ES-I3 (cell line): ENCODE data around the gene SPATA17.
"Not testable (repeated sequence)": the region's sequence is repeated elsewhere in the genome, so short reads cannot be mapped to it uniquely, and the experiment has no call there.

Experiments used
- H3K36me3 ChIP-seq: 2 replicates; pipeline ENCODE4 v1.6.1; 2013; ENCODE audit warnings: mild to moderate bottlenecking, low read length, control low read depth, moderate library complexity; ENCODE audit not compliant: insufficient read depth
- H3K4me1 ChIP-seq: 2 replicates; pipeline ENCODE4 v1.6.1; 2013; ENCODE audit warnings: mild to moderate bottlenecking, control low read depth, low read length; ENCODE audit not compliant: insufficient read depth
- H3K9ac ChIP-seq: 2 replicates; pipeline ENCODE4 v1.6.1; 2013; ENCODE audit warnings: low read depth, mild to moderate bottlenecking, low read length, moderate library complexity
- H3K9me3 ChIP-seq: 2 replicates; pipeline ENCODE4 v1.6.1; 2013; ENCODE audit warnings: mild to moderate bottlenecking, low read length, moderate library complexity; ENCODE audit not compliant: control insufficient read depth, insufficient read depth

Gene SPATA17

GRCh38 chr1:217630711-217631591 lies at the start of gene SPATA17, which contains the start of gene GPATCH2:
SPATA17 (plus strand) TSS chr1:217631344; CDS start chr1:217631379, 35 bp downstream.
GPATCH2 (minus strand) TSS chr1:217631090; CDS start chr1:217630971, 119 bp downstream.
- H3K36me3 ChIP-seq = no peaks in the 10 kb centered on the region
- H3K4me1 ChIP-seq = peaks cover 3% of the 10 kb centered on the region; the same call in 1 of the 2 replicates
- H3K9me3 ChIP-seq = no peaks in the 10 kb centered on the region
- peak within 1 kb of the TSS; percentile 95 for H3K9ac ChIP-seq

- H3K4me1 ChIP-seq, H3K36me3 ChIP-seq, H3K9me3 ChIP-seq, H3K9ac ChIP-seq: not testable (repeated sequence)
These were observed 46.8 kb upstream of the SPATA17 start for GRCh38 chr1:217584286-217584811.

DNA sequence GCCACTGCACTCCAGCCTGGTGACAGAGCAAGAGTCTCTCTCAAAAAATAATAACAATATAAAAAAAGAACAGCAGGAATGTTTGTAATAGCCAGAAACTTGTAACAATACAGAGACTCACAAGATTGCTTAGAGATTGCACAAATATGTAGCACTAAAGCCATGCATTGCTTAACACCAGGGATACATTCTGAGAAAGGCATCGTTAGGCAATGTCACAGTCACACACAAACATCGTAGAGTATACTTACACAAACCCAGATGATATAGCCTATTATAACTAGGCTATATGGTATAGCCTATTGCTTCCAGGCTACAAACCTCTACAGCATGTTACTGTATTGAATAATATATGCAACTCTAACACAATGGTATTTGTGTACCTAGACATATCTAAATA lies 45.6 kb upstream of the SPATA17 start:
- no peaks in the 10 kb centered on the region for H3K36me3 ChIP-seq

GRCh38 chr1:217586586-217586985 lies 44.6 kb upstream of the SPATA17 start:
- Histone ChIP-seq H3K9me3 (no peaks in the 10 kb centered on the region), H3K4me1 (no peaks in the 10 kb centered on the region), H3K36me3 (no peaks in the 10 kb centered on the region), H3K9ac (no peak overlapping the region)

More for the DNA sequence above, 45.6 kb upstream of the SPATA17 start:
- H3K9ac ChIP-seq = no peak overlapping the region
- H3K4me1 ChIP-seq = no peaks in the 10 kb centered on the region
- no peaks in the 10 kb centered on the region for H3K9me3 ChIP-seq

DNA sequence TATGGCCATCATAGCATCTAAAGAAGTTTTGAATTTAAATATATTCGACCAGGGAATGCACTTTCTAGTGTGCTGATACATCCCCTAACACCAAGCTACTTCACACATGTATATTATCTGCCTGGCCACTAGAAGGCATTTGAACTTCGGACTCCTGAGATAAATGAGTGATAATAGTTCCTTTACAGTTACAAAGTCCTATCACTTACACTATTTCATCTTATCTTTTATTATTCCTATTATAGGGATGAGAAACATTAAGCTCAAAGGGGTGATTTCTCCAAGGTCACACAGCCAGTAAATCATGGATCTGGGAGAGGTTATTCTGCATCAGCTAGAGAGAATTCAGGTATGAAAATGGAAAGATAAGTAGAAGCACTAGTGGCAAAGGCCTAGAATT lies 40.5 kb upstream of the SPATA17 start:
- no peaks in the 10 kb centered on the region for H3K36me3 ChIP-seq
- H3K9me3 ChIP-seq = no peaks in the 10 kb centered on the region
- no peaks in the 10 kb centered on the region for H3K4me1 ChIP-seq
- no peak overlapping the region for H3K9ac ChIP-seq

DNA sequence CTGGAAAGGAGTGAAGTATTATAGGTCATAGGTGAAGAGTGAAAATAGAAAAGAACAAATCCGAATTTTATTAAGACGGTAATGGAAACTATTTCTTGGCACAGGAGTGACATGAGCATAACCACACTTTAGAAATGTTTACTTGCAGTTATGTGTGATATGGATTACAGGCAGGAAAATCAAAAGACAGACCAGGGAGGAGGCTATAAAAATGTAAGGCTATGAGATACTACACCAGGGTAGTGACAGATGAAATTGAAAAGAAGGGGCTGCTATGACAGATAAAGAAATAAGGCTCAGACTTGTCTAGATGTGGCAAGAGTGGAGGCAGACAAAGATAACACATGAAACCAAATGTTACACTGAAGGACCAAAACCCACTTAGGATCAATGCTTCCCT lies 32.0 kb upstream of the SPATA17 start:
- 0 out of 2 replicates have a peak, but pooled peaks cover 2% of the 10 kb centered on the region for H3K36me3 ChIP-seq
- no peaks in the 10 kb centered on the region for H3K4me1 ChIP-seq
- no peak overlapping the region for H3K9ac ChIP-seq
- H3K9me3 ChIP-seq = no peaks in the 10 kb centered on the region

DNA sequence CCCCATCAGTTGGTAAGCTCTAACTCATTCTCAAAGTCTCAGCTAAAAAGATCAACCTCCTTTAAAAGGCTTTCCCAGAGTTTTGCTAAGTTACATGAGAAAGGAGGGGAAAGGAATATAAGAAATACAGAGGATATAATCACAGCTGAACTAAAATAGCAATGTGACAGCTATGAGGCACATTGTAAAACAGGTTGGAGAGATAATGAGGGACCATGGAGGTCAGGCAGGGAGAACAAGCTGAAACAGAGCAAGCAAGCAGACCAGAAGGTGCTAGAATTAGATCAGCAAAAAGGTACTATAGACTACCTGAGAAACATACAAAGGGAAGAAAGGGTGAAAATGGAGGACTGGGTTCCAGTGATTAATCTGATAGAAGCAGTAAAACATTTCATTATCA lies 28.8 kb upstream of the SPATA17 start:
- H3K4me1 ChIP-seq = no peaks in the 10 kb centered on the region
- no peak overlapping the region for H3K9ac ChIP-seq
- H3K36me3 ChIP-seq = peaks cover 3% of the 10 kb centered on the region
- no peaks in the 10 kb centered on the region for H3K9me3 ChIP-seq

DNA sequence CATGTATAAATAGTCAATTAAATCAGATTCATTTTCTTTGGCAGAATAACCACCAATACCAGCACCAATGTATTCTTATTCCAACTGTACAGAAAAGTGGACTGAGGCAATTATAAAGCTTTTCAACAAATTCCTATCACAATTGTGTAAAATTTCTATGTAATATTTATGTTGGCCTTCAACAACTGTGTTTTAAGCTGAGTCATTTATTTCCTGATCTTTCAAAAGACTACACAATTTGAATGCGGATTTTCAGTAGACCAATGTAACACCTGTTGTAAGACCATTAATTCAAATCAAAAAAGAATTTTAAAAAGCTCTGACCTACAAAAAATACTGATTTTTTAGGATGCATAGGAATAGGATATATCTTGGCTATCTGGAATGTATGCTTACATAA lies 25.8 kb upstream of the SPATA17 start:
- no peaks in the 10 kb centered on the region for H3K4me1 ChIP-seq
- H3K36me3 ChIP-seq = peaks cover 3% of the 10 kb centered on the region
- H3K9ac ChIP-seq = no peak overlapping the region
- H3K9me3 ChIP-seq = no peaks in the 10 kb centered on the region

DNA sequence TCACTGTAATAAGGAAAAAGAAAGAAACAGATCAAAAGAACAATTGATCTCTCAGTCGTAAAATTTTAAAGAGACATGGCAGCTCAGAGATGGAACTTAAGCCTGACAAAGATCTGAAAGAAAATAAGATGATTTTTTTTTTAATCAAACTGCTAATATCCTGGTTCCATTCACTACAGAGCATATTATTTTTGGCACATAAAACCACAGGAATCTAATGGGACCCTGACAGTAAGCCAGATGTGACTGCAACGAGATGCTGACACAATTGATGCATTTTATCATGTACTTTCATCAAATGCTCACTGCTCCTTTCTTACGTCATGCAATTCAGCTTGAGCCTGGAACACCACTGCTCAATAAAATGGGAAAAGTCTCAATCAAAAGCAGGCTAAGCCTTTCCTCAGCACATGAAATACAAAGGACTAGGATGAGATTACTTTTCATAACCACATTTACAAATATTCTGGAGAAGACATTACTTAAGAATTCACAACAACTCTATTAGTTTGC lies 16.9 kb upstream of the SPATA17 start:
- no peaks in the 10 kb centered on the region for H3K9me3 ChIP-seq
- H3K9ac ChIP-seq = no peak overlapping the region
- no peaks in the 10 kb centered on the region for H3K4me1 ChIP-seq
- H3K36me3 ChIP-seq = 0 out of 2 replicates have a peak, but pooled peaks cover 3% of the 10 kb centered on the region

GRCh38 chr1:217617126-217617525 lies 14.0 kb upstream of the SPATA17 start:
- Histone ChIP-seq H3K9ac (no peak overlapping the region), H3K9me3 (no peaks in the 10 kb centered on the region), H3K4me1 (peaks cover 7% of the 10 kb centered on the region; the same call in 1 of the 2 replicates), H3K36me3 (0 out of 2 replicates have a peak, but pooled peaks cover 10% of the 10 kb centered on the region)

DNA sequence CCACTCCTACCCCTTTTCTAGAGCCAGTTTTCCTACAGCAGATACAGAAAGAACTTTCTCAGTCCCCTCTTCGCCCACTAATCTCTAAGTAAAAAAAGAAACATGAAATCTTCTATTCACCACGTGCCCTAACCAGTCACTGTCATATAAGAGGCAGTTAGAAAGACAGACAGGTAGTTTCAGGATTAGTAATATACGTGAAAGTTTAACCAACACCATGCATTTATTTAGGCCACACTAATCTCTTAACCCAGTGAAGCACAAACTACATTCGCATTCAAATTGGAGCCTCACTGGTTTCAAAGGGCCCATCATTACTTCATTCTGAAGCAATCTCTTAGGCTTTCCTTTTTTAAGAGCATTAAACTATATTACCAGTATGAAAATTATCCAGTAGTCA lies 10.3 kb upstream of the SPATA17 start:
- Histone ChIP-seq H3K4me1 (peaks cover 8% of the 10 kb centered on the region; the same call in 1 of the 2 replicates), H3K9ac (no peak overlapping the region), H3K9me3 (no peaks in the 10 kb centered on the region), H3K36me3 (0 out of 2 replicates have a peak, but pooled peaks cover 6% of the 10 kb centered on the region)

DNA sequence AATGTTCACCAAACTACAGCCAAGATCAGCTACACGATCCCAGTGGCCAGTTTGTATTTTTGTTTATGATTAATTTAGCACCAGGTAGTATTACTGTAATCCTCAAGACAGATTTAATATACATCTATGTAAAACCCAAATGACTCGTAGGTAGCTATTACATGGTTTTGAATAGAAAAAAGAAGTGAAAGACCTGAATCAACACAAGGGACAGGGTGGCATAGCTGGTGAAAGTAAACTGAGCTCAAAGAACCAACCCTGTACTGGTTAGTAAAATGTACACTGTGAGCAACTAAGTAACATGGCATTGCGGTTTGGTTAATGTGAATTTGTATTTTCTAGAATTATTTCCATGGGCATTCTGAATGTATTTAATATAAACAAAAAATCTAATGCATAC lies 9.1 kb upstream of the SPATA17 start:
- Histone ChIP-seq H3K9ac (no peak overlapping the region), H3K36me3 (0 out of 2 replicates have a peak, but pooled peaks cover 6% of the 10 kb centered on the region), H3K4me1 (peaks cover 8% of the 10 kb centered on the region; the same call in 1 of the 2 replicates), H3K9me3 (no peaks in the 10 kb centered on the region)

DNA sequence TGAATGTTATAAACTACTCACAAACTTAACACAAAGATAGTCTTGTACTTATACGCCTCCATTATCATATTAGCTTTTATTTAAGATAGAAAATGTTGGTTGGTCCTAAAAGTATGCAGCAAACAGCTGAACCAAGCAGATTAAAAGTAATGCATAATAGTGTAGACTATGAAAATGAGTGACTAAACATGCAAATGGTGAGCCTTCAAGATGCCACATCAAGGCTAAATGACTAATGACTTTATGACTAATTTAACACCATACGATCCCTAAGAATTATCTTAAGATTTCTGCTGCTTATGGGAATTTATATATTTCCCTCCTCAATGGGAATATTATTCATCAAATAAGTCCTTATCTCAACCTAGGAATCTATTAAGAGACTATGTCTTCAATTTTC lies 4.8 kb upstream of the SPATA17 start:
- peaks cover 11% of the 10 kb centered on the region; the same call in 1 of the 2 replicates for H3K4me1 ChIP-seq
- no peaks in the 10 kb centered on the region for H3K9me3 ChIP-seq
- no peak overlapping the region for H3K9ac ChIP-seq
- H3K36me3 ChIP-seq = no peaks in the 10 kb centered on the region

GRCh38 chr1:217627431-217627830 lies 3.7 kb upstream of the SPATA17 start:
- Histone ChIP-seq H3K9ac (no peak overlapping the region), H3K9me3 (no peaks in the 10 kb centered on the region), H3K4me1 (peaks cover 3% of the 10 kb centered on the region; the same call in 1 of the 2 replicates)

More at GRCh38 chr1:217627431-217627830, 3.7 kb upstream of the SPATA17 start:
- no peaks in the 10 kb centered on the region for H3K36me3 ChIP-seq
